GDM1 (cell line): ENCODE measurements around the gene GRHPR.

ENCODE experiments used
- DNase-seq: peaks from one replicate; lab custom pipeline; 2025; lab: John Stamatoyannopoulos, UW

GRHPR gene

GRCh38 chr9:37398464-37399025 is 24.0 kb upstream of the GRHPR start:
- no peak for DNase-seq

- no peak for DNase-seq
Observed at GRCh38 chr9:37399336-37399735, 23.2 kb upstream of the GRHPR start.

- no peak for DNase-seq
Observed at GRCh38 chr9:37404590-37404989, 17.9 kb upstream of the GRHPR start.

GRCh38 chr9:37405350-37405749 is 17.1 kb upstream of the GRHPR start:
- no peak for DNase-seq

DNA sequence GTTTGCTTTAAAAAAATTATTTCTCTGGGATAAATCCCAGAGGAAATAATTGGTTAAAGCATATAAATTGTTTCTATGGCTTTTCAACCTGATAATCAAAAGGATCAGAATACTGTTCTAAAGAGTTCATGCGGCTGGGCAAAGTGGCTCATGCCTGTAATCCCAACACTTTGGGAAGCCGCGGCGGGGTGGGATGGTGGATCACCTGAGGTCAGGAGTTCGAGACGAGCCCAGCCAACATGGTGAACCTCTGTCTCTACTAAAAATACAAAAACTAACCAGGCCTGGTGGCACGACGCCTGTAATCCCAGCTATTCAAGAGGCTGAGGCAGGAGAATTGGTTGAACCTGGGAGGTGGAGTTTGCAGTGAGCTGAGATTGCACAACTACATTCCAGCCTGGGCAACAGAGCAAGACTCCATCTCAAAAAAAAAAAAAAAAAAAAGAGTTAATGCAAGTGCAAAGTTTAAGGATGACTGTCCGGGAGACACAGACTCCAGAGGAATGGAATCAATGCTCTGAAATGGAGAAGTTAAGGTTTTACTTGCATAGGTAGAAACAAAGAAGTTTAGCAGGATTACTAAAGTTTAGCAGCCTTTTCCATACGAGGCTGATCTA is 16.6 kb upstream of the GRHPR start:
- DNase-seq: no peak

DNA sequence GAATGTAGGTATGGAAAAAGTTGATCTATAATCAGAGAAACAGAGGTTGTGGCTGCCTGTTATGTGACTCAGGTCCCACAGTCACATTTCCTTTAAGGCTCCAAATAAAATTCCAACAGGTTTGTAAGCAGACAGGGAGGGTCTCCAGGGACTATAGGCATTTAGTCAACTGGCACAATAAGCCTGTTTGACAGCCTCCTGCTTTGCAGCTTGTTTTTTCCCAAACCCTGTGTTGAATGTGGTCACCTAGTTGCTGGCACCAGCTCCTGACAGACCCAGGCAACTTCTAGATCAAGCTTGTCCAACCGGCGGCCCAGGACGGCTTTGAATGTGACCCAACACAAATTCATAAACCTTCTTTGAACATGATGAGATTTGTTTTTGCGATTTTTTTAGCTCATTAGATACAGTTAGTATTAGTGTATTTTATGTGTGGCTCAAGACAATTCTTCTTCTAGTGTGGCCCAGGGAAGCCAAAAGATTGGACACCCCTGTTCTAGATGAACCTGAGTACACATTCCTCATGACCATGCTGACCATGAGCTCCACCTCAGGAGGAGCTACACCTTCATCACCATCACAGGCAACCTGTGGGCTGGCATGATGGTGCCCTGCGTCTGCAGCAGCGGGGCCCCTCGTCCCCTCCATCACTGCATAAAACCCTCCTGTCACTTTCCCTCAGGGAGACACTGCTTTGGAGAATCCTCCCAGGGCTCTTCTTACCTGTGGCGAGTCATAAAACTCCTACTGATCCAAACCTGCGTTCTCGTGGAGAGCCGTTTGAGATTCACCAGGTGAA is 15.7 kb upstream of the GRHPR start:
- DNase-seq: no peak

DNA sequence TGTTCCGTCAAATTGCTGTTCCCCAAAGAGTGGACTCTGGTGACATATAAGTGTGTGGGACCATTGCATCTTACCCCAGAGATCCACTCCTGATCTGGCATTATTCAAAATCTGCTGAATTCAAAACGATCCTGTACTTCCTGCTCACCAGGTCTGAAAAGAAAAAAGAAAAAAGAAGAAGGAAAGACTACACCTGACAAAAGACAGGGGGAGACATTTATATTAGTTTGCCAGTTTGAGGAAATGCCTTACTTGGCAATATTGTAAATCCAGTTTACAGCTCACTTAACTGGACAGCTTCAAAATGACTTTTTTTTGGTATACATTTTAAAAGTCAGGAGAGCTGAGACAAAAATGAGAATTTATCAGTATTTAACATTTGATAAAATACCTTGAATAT is 15.0 kb upstream of the GRHPR start:
- DNase-seq: no peak

DNA sequence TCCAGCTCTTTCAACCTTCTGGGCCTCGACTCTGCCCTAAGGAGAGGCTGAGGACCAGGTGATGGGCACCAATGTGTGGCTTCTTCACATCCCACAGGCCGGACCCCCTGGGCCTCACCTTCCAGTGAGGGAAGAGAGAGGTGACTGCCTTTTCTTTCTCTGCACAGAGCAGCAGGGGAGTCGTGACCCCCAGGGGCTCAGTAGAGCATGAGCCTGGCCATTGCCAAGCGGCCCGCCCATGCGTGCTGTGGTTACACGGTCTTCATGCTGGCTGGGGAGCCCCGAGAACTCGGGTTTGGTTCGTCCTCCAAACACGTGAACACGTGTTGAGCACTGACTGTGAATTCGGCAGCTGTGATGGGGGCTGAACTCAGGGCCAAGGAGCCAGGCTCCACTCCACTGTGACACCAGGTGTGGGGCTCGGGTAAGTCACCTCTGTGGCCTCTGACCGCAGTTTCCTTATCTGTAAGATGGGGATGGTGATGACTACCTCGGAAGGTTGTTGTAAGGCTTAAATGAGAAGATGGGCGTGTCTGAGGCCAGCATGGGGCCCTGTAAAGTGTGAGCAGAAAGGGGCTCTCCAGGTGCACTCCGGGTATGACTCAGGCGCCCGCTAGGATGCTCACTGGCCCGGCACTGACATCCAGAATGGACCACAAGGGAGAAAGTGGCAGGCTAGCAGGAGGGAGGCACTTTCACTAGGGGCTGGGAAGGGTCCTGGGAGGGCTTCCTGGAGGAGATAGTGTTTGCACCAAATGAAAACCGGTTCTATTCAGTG is 13.4 kb upstream of the GRHPR start:
- DNase-seq: no peak

- no peak for DNase-seq
Observed at GRCh38 chr9:37410354-37410861, 12.1 kb upstream of the GRHPR start.

- no peak for DNase-seq
Observed at GRCh38 chr9:37410969-37411785, 11.3 kb upstream of the GRHPR start.

DNA sequence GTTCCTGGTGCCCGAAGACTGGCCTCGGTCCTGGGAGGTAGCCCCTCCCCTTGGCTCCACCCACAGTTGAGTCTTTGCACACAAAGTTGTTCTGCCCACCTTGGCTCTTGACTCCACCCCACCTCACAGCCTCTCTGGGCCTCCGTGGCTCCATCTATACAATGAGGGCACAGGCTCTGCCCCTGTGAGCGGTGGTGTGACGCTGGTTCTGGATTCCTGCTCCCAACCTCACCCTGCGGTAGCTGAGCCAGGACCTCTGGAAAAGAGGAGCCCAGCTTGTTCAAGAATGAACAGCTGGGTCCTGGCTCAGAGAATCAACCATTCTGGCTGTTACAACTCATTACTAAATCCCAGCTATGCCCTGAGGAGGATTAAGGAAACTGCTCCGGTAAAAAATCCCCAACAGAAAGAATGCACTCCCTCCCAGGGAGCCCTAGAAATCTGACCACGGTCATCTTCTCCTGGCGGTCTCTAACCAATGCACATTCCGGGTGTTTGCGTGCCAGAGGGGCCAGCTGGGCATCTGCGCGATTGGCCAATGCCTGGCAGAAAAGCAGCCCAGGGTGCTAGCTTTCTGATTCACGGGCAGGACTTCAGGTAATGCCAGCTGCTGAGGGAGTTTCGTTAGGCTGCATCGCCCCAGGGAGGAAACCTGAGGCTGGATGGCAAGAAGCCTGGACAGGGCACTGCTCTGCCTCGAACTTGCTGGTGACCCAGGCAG is 9.9 kb upstream of the GRHPR start:
- DNase-seq: no peak

DNA sequence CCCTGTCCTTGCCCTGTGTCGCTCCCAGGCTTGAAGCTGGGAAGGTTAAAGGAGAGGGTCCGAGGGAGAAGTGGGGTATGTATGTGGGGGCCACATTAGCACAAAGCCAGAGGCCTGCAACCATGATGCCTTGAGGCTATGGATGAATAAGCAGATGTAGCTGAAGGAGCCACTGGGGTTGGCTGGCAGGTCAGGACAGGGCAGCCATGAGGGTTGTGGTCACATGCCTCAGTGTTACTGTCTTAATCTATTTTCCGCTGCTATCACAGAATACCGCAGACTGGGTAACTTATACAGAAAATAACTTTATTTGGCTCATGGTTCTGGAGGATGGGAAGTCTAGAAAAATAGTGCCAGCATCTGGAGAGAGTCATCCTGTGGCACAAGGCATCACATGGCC is 9.2 kb upstream of the GRHPR start:
- DNase-seq: no peak

DNA sequence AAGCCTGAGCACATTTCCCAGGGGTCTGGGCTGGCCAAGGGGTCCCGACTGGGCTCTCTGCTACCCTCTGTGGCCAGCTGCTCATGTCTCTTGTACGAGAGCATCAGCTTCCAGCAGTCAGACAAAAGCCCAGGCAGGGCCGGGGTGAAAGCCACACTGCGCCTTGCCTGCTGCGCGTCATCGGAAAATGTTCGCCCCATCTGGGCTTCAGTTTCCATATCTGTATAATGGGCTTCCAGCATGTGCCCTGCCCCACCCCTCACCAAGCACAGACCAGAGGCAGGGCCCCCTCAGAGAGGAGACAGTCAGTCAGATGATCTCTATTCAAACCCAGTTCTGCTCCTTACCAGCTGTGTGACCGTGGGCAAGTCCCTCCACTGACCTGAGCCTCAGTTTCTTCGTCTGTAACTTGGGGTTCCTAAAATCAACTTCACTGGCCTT is 8.0 kb upstream of the GRHPR start:
- DNase-seq: no peak

DNA sequence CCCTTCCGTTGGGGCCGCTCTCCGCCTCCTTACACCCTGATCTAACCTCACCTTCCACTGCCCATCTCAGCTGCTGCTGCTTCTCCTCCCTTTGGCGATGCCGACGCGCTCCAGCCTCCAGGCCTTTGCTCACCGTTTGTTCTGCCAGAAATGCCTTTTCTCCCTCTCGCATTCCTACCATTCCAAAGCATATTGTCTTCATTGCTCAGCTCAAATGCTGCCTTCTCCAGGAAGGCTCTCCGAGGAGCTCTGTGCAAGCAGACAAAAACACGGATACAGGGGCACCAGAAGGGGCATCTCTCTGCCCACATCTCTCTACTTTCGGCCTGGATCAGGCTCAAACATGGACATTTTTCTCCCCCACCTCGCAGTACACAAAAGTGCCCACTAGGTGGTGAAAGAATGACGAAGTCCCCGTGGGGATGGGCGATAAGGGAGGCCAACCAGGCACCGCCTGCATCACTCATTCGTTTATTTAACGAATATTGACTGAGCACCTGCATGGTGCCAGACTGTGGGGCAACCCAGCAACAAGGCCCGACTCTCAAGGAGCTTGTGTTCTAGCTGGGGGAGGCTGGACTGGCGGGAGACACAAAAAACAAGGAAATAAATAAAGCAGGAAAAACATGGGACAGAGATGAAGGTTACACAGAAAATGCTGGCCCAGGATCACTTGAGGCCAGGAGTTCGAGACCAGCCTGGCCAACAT is 7.3 kb upstream of the GRHPR start:
- peak; percentile 38 for DNase-seq

- DNase-seq: no peak
Observed at GRCh38 chr9:37417252-37417803, 5.2 kb upstream of the GRHPR start.

DNA sequence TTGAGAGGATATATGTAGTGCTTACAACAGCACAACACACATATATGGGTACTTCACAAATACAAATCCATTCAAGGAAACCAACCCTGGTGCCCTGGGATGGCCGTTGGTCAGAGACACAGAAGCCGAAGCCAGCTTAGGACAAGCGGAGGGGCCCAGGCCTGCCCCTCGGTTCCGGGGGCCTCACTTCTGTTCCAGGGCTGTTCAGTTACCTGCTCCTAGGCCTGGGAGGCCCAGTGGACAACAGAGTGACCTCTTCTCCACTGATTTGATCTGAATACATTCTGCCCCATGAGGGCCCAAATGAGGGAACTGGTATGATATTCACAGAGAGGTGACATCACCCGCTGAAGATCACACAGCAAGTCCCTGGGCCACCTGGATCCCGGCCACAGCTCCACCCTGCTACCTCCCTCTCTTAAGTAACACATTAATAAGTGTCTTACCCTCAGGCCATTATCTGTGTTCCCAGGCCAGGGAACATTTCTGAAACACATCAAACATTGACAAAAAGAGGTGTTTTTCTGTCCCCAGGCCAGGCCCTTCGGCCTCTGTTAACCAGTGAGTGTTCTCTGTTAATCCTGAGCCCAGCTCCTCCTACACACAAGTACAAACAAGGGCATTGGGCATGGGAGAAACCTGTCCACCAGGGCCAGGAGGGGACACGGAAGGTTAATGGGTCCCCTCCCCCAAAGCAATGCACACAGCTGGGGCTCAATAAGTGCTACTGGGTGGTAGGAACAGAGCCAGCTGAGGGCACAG is 4.5 kb upstream of the GRHPR start:
- no peak for DNase-seq

DNA sequence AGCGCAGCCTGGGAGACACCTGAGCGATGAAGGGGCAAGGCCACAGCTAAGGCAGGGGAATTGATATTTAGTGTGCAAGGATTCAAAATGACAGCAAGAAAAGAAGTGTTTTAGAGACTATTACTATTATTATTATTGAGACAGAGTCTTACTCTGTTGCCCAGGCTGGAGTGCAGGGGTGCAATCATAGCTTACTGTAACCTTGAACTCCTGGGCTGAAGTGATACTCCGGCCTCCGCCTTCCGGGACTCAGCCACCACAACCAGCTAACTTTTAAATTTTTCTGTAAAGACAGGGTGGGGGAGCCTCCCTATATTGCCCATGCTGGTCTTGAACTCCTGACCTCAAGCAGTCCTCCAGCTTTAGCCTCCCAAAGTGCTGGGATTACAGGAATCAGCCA is 3.3 kb upstream of the GRHPR start:
- DNase-seq: no peak

DNA sequence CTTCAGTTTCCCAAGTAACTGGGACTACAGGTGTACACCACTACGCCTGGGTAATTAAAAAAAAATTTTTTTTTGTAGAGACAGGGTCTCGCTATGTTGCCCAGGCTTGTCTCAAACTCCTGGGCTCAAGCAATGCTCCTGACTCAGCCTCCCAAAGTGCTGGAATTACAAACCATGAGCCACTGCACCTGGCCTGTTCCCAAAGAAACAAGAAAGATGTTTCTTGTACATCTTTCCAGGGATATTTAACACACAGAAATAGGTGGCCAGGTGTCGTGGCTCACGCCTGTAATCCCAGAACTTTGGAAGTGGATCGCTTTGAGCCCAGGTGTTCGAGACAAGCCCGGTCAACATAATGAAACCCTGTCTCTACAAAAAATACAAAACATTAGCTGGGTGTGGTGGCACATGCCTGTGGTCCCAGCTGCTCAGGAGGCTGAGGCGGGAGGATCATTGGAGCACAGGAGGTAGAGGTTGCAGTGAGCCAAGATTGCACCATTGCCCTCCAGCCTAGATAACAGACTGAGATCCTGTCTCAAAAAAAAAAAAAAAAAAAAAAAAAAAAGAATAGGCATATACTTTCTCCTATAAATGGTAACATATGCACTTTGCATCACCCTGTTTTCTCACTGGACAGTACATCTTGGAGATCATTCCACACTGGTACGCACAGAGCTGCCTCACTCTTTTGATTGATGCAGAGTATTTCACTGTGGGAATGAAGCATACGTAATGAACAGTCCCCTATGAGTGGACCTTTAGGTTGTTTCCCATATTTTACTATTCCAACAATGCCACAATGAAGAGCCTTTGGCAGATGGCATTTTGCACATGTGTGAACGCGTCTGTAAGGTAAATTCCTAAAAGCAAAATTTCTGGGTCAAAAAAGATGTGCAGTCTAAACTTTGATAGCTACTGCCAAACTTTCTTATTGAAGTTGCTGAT is 2.0 kb upstream of the GRHPR start:
- no peak for DNase-seq
